ENCODE data around the gene NPHS1. TPM values are rescaled to one million over a fixed set of nuclear protein-coding genes. Genes with fewer than 3 reads are reported as not detected.
A peak's percentile ranks its signal among the peaks of the same experiment; 100 is the strongest.

The NPHS1 gene
- total and polyA plus RNA-seq, 9 donors, result 0.01 to 1.0 (median 0.12) TPM; not detected in 6

GRCh38 chr19:35783469-35784434 is 68.6 kb downstream of the NPHS1 start:
- H3K9me3 ChIP-seq, result no peaks in the 10 kb centered on the region
- no peak overlapping the region for H3K4me3 ChIP-seq
- H3K36me3 ChIP-seq, result no peaks in the 10 kb centered on the region
- no peaks in the 10 kb centered on the region for H3K27me3 ChIP-seq
- H3K27ac ChIP-seq, result no peak overlapping the region
- WGBS, 3 donors, result 78 to 79% (median 79%) methylated on average over 28 of the region's 28 CpGs
- intact Hi-C loops (cut with DNase I), result loop anchor here in 1 of 4 donors (10.0 kb wide), 1 partner anchor 141 kb away; no protein-coding TSS in a partner anchor
- no peaks in the 10 kb centered on the region for H3K4me1 ChIP-seq (ENCODE audit: insufficient read depth)
- TF ChIP-seq POLR2A (IDR thresholded peaks at IDR 0.05) (no peak), CTCF (IDR thresholded peaks at IDR 0.05) (no peak), EP300 (IDR thresholded peaks at IDR 0.05) (no peak)
- peak in 1 of 5 donors; percentile 23 for DNase-seq

- intact Hi-C loops (cut with DNase I), result loop anchor here in 1 of 4 donors (10.0 kb wide), 1 partner anchor 142 kb away; no protein-coding TSS in a partner anchor
- TF ChIP-seq EP300 (IDR thresholded peaks at IDR 0.05) (no peak), CTCF (IDR thresholded peaks at IDR 0.05) (no peak), POLR2A (IDR thresholded peaks at IDR 0.05) (no peak)
- Histone ChIP-seq H3K4me3 (no peak overlapping the region), H3K27ac (no peak overlapping the region), H3K9me3 (no peaks in the 10 kb centered on the region), H3K4me1 (ENCODE audit: insufficient read depth) (no peaks in the 10 kb centered on the region), H3K27me3 (no peaks in the 10 kb centered on the region), H3K36me3 (no peaks in the 10 kb centered on the region)
- DNase-seq, result peak in 1 of 5 donors; percentile 24
- 92 to 97% (median 92%) methylated on average over 11 to 12 of the region's 12 CpGs for WGBS, 3 donors
These were observed 69.7 kb downstream of the NPHS1 start for GRCh38 chr19:35782589-35782988.

- Histone ChIP-seq H3K36me3 (no peaks in the 10 kb centered on the region), H3K4me1 (ENCODE audit: insufficient read depth) (no peaks in the 10 kb centered on the region), H3K4me3 (no peak overlapping the region), H3K27me3 (no peaks in the 10 kb centered on the region), H3K9me3 (no peaks in the 10 kb centered on the region), H3K27ac (no peak overlapping the region)
- intact Hi-C loops (cut with DNase I), result loop anchor here in 1 of 4 donors (10.0 kb wide), 1 partner anchor 143 kb away; no protein-coding TSS in a partner anchor
- 73 to 78% (median 76%) methylated on average over 9 of the region's 9 CpGs for WGBS, 3 donors
- DNase-seq, result no peak
- no peak for TF ChIP-seq EP300 (IDR thresholded peaks at IDR 0.05)
These were observed 70.7 kb downstream of the NPHS1 start for GRCh38 chr19:35781650-35782049.

GRCh38 chr19:35780717-35781116 is 71.6 kb downstream of the NPHS1 start:
- peak in 1 of 5 donors; percentile 22 for DNase-seq
- no peak overlapping the region for H3K4me3 ChIP-seq
- no peaks in the 10 kb centered on the region for H3K36me3 ChIP-seq
- no peak for TF ChIP-seq CTCF (IDR thresholded peaks at IDR 0.05)
- no peak for TF ChIP-seq POLR2A (IDR thresholded peaks at IDR 0.05)
- TF ChIP-seq EP300 (IDR thresholded peaks at IDR 0.05), result no peak
- H3K27ac ChIP-seq, result no peak overlapping the region
- WGBS, 3 donors, result 87 to 92% (median 90%) methylated on average over 19 to 20 of the region's 20 CpGs
- intact Hi-C loops (cut with DNase I), result loop anchor here in 1 of 4 donors (10.0 kb wide), 1 partner anchor 144 kb away; no protein-coding TSS in a partner anchor
- H3K4me1 ChIP-seq (ENCODE audit: insufficient read depth), result peaks cover 3% of the 10 kb centered on the region
- no peaks in the 10 kb centered on the region for H3K9me3 ChIP-seq
- no peaks in the 10 kb centered on the region for H3K27me3 ChIP-seq
